Nucleus accumbens (tissue), 56 donors: ENCODE data around the gene PRADC1.
"Not testable (repeated sequence)": the region's sequence is repeated elsewhere in the genome, so short reads cannot be mapped to it uniquely, and the experiment has no call there.

Experiments used
- DNase-seq, 56 donors: peaks; one replicate each; lab custom pipeline; 2025; lab: John Stamatoyannopoulos, UW

The PRADC1 gene

DNA sequence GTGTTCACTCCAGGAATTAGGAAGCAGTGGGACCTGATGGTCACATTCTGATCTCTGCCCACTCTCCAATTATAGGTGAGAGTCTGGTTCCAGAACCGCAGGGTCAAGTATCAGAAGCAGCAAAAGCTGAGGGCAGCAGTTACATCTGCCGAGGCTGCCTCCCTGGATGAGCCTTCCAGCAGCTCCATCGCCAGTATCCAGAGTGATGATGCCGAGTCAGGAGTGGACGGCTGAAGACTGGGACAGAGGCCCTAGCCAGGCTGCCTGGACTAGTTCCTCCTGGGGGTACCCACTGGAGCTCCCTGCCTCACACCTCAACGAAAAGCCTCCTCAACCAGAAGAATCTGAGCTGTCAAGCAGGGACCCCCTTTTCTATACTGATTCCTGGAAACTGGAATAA lies 22.3 kb downstream of the PRADC1 start:
- no peak for DNase-seq

DNA sequence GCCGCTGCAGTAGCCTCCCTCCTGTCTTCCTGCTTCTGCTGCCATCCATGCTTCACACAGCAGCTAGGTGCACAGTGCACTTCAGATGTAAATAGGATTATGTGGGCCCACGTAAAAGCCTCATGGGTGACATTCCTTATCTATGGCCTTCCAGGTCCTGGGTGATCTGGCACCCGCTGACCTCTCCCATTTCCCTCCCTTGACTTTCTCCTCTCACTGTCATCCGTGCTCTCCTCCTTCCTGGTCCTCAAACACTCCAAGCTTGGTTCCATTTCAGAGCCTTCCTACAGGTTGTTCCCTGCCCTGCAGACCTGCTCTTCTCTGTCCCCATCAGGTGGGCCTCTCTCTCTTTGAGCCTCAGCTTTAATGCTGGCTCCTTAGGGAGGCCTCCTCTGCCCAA lies 23.0 kb downstream of the PRADC1 start:
- no peak for DNase-seq

GRCh38 chr2:73208258-73208657 lies 24.8 kb downstream of the PRADC1 start:
- DNase-seq = no peak

DNA sequence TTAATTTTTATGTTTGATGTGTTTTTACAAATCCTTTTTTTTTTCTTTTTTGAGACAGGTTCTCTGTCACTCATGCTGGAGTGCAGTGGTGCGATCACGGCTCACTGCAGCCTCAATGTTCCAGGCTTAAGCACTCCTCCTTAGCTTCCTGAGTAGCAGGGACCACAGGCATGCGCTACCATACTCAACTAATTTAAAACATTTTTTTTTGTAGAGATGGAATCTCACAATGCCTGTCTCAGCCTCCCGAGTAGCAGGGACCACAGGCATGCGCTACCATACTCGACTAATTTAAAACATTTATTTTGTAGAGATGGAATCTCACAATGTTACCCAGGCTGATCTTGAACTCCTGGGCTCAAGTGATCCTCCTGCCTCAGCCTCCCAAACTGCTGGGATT lies 27.4 kb downstream of the PRADC1 start:
- no peak for DNase-seq

- DNase-seq = no peak
Observed at GRCh38 chr2:73203055-73203681, 29.9 kb downstream of the PRADC1 start.

DNA sequence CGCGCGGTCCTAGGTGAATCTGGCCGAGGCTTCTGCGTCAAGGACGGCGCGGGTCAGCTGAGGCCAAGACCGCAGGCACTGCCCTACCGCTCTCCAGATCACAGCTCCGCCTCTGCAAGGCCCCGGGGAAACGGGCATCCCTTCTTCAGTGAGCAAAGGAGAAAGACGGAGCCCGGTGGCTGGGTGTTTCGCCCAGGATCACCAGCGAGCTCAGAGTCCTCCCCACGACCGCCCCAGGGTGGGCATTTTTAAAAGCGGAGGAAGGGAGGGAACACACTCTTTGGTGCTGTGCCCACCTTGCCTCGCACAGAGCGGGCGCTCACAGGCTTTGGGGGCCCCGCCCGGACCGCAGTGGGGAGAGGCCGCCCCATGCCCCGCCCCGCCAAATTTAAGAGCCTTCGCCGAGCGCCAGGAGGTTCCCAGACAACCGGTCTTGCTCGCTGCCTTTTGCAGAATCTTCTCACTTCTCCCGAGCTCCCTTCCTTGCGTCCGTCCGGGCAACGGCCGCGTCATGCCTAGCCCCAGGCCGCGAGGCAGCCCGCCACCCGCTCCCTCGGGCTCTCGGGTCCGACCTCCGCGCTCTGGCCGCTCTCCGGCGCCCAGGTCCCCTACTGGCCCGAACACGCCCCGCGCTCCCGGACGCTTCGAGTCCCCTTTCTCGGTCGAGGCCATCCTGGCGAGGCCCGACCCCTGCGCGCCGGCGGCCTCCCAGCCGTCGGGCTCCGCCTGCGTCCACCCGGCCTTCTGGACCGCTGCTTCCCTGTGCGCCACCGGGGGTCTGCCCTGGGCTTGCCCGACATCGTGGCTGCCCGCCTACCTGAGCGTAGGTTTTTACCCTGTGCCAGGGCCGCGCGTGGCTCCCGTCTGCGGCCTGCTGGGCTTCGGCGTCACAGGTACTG lies 30.6 kb downstream of the PRADC1 start, which contains the start of gene NOTO:
NOTO (plus strand) TSS at position 419 of the 899 bp plus-strand sequence; CDS start at position 512, 93 bp downstream.
- no peak for DNase-seq

DNA sequence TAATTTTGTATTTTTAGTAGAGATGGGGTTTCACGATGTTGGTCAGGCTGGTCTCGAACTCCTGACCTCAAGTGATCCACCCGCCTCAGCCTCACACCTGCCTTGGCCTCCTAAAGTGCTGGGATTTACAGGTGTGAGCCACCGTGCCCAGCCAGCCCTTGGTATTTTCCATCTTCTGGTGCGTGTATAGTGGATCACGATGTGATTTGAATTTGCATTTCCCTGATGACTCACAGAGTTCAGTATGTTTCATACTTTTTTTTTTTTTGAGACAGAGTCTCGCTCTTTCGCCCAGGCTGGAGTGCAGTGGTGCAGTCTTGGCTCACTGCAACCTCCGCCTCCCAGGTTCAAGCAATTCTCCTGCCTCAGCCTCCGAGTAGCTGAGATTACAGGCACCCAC lies 32.8 kb downstream of the PRADC1 start:
- DNase-seq = not testable (repeated sequence)

DNA sequence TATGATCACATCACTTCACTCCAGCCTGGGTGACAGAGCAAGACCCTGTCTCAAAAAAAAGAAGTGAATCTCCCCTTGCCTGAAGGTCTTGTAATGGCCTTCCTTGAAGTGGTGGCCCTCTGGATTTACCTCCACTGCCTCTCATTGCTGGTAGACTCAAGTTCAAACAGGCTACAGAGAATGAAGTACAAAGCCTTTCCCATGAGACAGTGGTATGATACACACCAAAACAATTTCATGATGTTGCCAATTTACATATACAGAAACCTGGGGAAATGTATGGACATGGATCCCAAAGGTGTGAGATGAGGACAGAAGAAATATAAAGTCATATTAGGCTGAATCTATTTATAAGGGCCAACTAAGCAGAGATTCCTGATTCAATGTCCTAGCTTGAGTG lies 35.5 kb downstream of the PRADC1 start:
- DNase-seq = no peak

- no peak for DNase-seq
Observed at GRCh38 chr2:73187549-73187948, 45.5 kb downstream of the PRADC1 start.

DNA sequence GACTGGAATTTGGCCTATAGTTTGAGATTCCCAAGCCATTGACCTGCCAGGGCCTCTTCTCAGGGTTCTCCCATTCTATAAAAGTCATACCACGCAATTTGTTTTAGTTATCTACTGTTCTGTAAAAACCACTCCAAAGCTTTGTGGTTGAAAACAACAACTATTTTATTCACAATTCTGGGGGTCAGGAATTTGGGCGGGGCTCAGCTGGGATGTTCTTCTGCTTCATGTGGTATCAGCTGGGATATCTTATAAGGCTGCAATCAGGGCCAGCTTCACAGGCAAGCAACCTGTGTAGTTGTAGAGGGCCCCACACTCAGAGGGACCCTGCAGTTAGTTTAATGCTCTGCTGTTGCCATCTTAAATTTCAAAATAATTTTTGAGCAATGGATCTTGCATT lies 47.1 kb downstream of the PRADC1 start:
- no peak for DNase-seq
